Measurements from ENCODE around the gene LUC7L2.
"Not testable (repeated sequence)": the region's sequence is repeated elsewhere in the genome, so short reads cannot be mapped to it uniquely, and the experiment has no call there.

LUC7L2 gene

GRCh38 chr7:139357729-139358506 lies 1.8 kb upstream of the LUC7L2 start:
- not testable (repeated sequence) for FAIRE-seq

GRCh38 chr7:139358541-139359365 lies 941 bp upstream of the LUC7L2 start:
- no peak for FAIRE-seq

- peak; percentile 92 for FAIRE-seq
Observed at GRCh38 chr7:139360210-139360947, 685 bp downstream of the LUC7L2 start.

GRCh38 chr7:139360948-139361307 lies 1.2 kb downstream of the LUC7L2 start:
- FAIRE-seq, result no peak

- FAIRE-seq, result no peak
Observed at GRCh38 chr7:139361523-139361922, 1.8 kb downstream of the LUC7L2 start.

GRCh38 chr7:139362302-139362701 lies 2.6 kb downstream of the LUC7L2 start:
- peak; percentile 41 for FAIRE-seq

- no peak for FAIRE-seq
Observed at GRCh38 chr7:139362981-139363380, 3.3 kb downstream of the LUC7L2 start.

- FAIRE-seq, result no peak
Observed at GRCh38 chr7:139365336-139365735, 5.6 kb downstream of the LUC7L2 start.

GRCh38 chr7:139366400-139366799 lies 6.7 kb downstream of the LUC7L2 start:
- no peak for FAIRE-seq

GRCh38 chr7:139367438-139368155 lies 7.9 kb downstream of the LUC7L2 start:
- no peak for FAIRE-seq

GRCh38 chr7:139370301-139370942 lies 10.7 kb downstream of the LUC7L2 start:
- no peak for FAIRE-seq

GRCh38 chr7:139370943-139371313 lies 11.2 kb downstream of the LUC7L2 start:
- FAIRE-seq, result no peak

- no peak for FAIRE-seq
Observed at GRCh38 chr7:139374246-139374645, 14.6 kb downstream of the LUC7L2 start.

- FAIRE-seq, result no peak
Observed at GRCh38 chr7:139382439-139382838, 22.7 kb downstream of the LUC7L2 start.

- no peak for FAIRE-seq
Observed at GRCh38 chr7:139384611-139385010, 24.9 kb downstream of the LUC7L2 start.

- no peak for FAIRE-seq
Observed at GRCh38 chr7:139387594-139387993, 27.9 kb downstream of the LUC7L2 start.

GRCh38 chr7:139389091-139389490 lies 29.4 kb downstream of the LUC7L2 start:
- no peak for FAIRE-seq

GRCh38 chr7:139389774-139390173 lies 30.1 kb downstream of the LUC7L2 start:
- FAIRE-seq, result no peak

GRCh38 chr7:139393621-139394211 lies 34.0 kb downstream of the LUC7L2 start:
- no peak for FAIRE-seq

- FAIRE-seq, result no peak
Observed at GRCh38 chr7:139394540-139394939, 34.8 kb downstream of the LUC7L2 start.

- FAIRE-seq, result peak; percentile 19
Observed at GRCh38 chr7:139396323-139396951, 36.7 kb downstream of the LUC7L2 start.

Data from G401.6 (cell line).